Non-pigmented ciliary epithelial cell (primary cell): ENCODE results near the gene SLC8A3.

ENCODE experiments used
- DNase-seq: peaks from one replicate; pipeline ENCODE4 v3.0.0-alpha.2; 2010; ENCODE audit warnings: low read depth

The SLC8A3 gene

DNA sequence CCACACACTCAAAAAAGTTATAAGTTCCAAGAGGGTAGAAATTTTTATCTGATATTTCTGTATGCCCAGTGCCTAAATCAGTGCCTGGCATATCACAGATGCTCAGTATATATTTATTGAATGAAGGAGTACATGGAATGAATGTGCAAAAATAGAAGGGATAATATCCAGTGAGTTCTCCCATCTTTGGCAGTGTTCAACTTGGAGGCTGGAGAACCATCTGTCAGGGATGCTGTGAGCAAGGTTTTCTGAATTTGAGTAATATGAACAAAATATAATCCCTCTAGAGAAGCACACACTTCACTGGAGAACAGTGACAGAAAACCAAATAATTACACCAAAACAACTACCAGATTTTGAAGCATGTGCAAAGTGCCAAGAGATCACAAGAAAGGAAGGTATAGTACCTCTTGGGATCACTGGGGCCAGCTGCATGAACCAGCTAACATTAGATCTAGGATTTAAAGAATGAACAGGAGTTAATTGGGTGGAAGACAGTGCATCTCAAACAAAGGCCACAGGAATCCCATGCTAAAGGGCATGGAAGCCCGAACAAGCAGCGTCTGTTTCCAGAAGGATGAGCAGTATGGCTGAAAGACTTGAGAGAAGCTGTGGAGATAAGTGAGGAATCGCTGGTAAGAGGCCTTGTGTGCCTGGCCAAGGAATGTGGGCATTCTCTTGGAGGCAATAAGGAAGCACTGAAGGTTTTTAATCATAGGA lies 11.5 kb downstream of the SLC8A3 start:
- no peak for DNase-seq

DNA sequence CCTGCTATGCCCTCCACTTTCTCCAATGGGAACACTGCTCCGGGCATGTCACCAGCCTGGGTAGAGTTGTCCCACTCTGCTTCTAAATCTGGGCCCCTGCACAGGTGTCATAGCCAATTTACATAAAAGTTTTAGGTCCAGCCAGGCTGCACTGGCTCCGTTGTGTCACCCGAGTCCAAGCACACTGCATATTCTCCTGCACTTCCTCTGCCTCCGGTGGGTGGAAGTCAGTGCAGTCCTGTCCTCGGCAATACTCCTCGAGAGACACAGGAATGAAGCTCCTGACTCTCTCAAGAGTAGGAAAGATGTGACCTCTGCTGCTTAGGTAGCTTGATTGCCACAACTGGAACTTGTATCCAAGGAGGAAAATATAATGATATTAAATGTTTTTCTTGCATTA lies 15.2 kb downstream of the SLC8A3 start:
- no peak for DNase-seq

DNA sequence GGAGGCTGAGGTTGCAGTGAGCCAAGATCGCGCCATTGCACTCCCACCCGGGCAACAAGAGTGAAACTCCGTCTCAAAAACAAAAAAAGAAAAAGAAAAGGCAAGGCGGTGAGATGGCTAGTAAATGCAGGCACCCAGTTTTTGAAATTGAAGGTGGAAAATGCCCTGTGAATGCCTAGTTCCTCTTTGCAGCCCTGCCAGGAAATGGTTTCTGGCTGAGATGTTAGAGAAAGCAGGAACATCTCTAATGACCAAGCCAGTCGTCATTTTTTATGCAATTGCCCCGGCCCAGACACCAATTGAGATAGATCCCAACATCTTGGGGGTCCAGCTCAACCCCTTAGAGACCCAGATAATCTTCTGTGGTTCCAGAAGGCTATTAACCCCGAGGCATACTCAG lies 17.0 kb downstream of the SLC8A3 start:
- DNase-seq = no peak

DNA sequence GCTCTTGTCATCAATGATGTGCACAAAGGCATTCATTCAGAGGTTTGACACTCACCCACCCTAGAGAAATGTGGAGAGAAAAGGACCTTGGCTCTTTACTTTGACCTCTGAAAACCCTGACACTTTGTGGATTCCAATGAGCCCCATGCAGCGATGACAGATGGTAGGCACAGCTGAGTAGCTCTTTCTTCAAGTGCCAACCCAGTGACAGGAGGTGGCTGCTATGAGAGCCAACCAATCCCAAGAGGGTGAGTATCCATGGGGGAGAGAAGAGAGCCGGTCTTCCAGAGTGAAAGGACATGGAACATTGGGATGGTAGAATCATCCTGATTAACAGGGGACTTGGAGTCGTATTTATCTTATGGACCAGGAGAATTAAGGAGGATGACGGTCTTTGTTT lies 17.8 kb downstream of the SLC8A3 start:
- DNase-seq = no peak

DNA sequence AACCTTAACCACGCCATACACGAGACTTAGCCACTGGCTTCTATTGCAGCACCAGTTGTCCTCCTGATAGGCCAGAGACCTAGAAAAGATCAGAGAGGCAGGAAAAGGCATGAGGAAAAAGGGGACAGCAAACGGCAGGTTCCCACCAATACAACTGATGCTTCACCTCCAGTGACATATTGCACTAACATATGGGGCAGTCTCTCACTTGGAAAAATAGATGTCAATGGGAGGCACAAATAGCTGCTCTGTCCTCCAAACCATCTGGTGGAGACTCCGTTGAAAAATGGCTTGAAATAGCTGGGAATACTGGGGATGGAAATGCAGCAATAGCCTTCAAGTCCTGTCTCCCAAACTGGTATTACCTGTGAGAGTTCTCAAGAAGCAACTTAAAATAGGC lies 20.3 kb downstream of the SLC8A3 start:
- no peak for DNase-seq

DNA sequence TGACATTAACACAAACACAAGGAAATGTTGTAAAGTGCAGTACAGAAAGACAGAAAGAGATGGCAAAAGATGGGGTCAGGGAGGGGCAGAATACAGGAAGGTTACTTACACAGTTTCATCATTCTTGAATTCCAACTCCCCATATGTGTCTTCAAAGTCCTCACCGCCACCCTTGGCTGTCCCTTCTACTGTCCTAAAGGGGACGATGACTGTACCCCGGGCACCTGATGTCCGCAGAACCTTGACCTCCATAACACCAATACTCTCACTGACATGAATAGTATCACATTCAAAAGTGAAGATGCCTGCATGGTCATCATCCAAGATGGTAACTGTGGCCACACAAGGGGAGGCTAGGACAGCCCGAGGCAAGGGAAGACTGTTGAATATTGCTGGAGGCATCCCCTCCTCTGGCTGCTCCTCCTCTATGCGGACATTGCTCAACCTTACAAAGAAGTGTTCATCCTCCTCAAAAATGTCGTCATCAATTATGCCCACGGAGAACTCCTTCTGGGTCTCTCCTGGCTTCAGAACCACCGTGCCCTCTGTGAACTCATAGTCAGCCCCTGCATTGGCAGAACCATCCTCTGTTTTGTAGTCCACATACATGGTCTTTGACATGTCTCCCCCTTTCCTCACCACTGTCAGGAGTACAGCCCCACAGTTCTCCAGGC lies 22.1 kb downstream of the SLC8A3 start:
- no peak for DNase-seq

DNA sequence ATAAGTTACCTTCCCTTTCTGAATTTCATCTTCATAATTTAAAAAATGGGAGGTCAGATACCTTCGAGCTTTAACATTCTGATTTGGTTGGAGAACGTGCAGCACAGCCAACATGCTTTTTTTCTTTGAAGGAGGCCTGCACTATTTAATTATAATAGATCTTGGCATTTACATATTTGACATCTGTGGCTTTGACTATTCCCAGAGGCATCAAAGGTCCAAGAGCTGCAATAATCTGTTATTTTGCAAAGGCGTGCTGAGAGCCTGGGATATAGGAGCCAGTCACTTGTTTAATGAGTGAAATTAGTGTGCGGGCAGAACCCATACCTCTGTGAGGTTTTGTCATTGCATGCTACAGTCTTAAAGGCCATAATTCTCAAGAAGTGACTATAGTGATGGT lies 26.4 kb downstream of the SLC8A3 start:
- no peak for DNase-seq

- no peak for DNase-seq
These were observed 32.2 kb downstream of the SLC8A3 start for GRCh38 chr14:70156592-70156991.

DNA sequence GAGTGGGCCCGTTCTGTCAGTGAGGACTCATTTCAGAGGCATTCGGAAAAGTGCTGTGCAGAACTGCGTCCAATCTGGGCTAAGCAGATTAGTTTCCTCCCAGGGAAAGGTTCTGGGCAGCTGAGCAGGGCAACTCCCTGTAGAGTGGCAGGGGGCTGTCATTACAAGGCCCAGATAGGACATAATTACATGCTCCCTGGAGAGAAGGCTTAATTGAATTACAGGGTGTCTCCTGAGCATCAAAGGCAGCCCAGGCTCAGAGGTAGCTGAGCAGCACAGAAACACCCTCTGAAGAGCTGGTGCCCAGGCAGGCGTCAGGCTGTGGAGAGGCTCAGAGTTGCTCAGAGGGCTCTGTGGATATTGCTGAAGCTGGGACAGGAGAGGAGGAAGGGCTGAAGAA lies 36.0 kb downstream of the SLC8A3 start:
- no peak for DNase-seq

DNA sequence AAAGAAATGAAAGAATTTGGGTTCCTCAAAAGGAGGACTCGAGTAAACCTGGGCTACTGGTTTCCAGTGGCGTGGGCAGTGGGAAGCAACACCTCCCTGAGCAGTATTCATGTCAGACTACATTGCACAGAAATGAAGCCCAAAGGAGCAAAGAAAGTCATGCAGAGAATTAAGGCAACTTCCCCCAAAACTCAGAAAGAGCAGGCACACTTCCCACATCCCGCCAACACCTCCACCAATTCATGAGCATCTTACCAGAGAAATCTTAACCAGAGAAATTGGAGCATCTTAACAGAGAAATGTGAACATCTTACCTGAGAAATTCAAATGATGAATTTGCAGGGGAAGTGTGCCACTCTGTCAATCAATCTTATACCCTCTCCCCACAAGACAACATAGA lies 36.7 kb downstream of the SLC8A3 start:
- DNase-seq = no peak

DNA sequence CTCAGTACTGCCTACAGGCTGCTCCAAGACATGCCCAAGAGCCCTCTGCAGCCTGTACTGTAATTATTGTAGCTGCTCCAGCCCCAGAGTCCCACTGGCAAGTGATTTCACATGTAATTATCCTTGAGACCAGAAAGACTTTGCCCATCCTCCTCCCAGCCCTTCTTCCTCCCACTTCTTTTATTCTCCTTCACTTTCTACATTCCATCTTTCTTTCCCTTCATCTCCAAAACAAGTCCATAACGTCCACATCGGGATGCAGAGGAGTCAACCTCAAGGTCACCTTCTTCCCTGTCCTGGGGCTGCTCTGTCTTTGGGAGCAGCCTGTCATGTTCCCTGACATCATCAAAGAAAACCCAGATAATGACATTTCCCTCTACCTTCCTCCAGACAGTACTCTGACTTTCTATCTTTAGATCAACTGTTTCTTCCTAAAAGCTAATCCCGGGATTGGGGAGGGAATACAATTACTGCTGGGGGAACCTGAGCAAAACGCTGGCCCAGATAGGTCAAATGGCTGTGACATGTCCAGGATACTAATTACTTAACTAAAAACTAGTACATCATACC lies 39.1 kb downstream of the SLC8A3 start:
- no peak for DNase-seq

DNA sequence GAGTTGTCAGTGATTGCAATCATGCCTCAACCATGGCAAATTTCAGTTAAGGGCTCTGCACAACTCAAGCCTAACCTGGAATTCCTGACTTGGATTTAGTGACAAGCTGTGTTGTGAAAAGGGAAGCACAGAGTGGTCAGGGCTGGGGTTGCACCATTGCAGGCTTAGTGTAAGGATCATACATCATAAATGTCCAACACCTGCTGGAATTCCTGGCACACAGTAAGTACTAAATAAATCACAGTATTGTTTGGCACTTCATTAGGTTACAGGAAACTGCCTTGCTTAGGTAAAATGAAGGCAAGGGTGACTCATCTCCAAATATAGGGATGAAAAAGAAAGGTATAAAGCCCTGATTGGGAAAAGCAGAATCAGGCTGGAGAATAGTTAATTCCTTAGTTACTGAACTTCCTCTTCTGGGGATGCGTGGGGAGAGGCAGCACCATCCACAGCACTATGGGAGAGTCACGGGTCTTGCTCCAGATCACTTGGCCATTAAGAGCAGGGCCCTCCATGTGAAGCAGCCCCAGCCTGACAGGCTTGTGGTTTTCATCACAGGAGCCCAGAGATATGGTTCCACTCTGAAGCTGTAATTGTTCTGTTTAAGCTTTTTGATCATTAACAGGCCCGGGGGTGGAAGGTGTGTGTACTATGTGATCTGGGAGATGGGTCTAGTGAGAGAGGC lies 39.7 kb downstream of the SLC8A3 start:
- DNase-seq = no peak

DNA sequence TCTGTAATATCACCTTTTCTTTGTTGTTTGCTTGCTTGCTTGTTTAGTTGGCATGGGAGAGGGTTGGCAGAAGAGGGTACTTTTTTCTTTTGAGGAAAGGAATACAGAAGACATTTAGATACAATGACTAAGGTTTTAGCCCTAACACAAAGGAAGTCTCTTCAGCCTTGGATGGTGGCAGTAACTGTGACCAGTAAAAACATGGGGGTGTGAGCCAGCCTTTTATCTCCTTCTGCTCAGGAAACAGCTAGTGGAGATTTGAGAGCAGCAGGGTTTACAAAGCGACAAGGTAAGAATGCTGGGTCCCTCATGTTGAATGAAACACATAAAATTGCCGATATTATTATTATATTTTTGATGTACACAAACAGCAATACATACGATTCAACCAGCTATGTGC lies 40.4 kb downstream of the SLC8A3 start:
- no peak for DNase-seq

DNA sequence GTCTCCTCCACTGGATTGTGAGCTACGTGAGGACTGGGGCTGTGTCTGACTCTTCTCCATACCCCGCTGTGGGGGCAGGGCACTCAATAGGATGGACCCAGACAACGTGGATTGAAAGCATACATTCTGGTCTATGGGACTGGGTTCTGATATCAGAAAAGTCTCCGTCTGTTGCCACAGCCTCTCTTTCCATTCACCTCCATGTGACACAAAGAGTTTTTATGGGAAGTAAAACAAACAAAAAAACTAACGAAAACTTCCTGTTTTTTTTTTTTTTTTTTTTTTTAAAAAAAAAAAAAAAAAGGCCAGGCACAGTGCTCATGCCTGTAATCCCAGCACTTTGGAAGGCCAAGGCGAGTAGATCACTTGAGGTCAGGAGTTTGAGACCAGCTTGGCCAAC lies 44.7 kb downstream of the SLC8A3 start:
- DNase-seq = no peak

DNA sequence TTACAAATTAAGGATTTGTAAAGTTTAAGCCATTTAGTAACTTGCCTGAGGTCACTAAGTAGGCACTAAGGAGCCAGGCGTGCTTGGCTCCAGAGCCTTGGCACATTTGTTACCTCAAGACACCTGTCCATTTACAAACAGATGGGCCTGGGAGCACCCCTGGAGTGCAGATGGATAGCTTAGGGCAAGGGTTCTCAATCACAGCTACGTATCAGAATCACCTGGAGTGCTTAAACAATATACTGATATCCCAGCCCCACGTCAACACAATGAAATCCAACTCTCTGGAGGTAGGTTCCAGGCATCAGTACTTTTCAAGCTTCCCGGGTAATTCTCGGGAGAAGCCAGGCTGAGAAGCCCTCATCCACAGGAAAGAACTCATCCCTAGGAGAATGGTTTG lies 45.4 kb downstream of the SLC8A3 start:
- DNase-seq = no peak

- DNase-seq = no peak
These were observed 48.1 kb downstream of the SLC8A3 start for GRCh38 chr14:70140614-70141013.

- DNase-seq = no peak
These were observed 49.4 kb downstream of the SLC8A3 start for GRCh38 chr14:70139384-70139783.

DNA sequence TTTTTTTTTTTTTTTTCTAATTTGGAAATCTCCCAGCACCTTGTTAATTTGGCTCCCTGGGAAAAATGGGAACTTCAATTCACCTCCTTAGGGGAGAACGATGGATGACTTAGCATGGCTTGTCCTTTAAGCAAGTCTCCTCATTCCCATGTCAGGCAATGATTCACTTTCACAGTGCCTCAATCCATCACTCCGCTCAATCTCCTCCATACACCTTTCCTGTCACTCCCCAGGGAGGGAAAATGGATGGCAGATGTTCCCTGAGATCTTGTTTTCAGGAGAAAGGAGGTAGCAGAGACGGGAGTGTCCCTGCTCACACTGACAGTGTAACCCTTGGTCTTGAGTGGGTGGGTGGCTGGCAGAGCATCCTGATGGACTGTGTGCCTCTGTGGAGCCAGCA lies 51.0 kb downstream of the SLC8A3 start:
- DNase-seq = no peak

- DNase-seq = no peak
These were observed 55.3 kb downstream of the SLC8A3 start for GRCh38 chr14:70133461-70133860.

- DNase-seq = no peak
These were observed 58.3 kb downstream of the SLC8A3 start for GRCh38 chr14:70130482-70130881.

- no peak for DNase-seq
These were observed 61.6 kb downstream of the SLC8A3 start for GRCh38 chr14:70127186-70127585.

GRCh38 chr14:70123796-70124195 lies 65.0 kb downstream of the SLC8A3 start:
- no peak for DNase-seq

GRCh38 chr14:70121521-70121920 lies 67.2 kb downstream of the SLC8A3 start:
- DNase-seq = no peak
